GM20000 (cell line): ENCODE data around the gene PLA2G12B.

ENCODE experiments used
- DNase-seq: peaks from one replicate; pipeline ENCODE4 v3.0.0; 2012; ENCODE audit warnings: low spot score
- CTCF ChIP-seq: IDR thresholded peaks from 2 replicates; pipeline ENCODE4 v1.5.1; 2012; ENCODE audit warnings: mild to moderate bottlenecking, control low read depth; ENCODE audit errors: extremely low read depth, missing control alignments

PLA2G12B gene

DNA sequence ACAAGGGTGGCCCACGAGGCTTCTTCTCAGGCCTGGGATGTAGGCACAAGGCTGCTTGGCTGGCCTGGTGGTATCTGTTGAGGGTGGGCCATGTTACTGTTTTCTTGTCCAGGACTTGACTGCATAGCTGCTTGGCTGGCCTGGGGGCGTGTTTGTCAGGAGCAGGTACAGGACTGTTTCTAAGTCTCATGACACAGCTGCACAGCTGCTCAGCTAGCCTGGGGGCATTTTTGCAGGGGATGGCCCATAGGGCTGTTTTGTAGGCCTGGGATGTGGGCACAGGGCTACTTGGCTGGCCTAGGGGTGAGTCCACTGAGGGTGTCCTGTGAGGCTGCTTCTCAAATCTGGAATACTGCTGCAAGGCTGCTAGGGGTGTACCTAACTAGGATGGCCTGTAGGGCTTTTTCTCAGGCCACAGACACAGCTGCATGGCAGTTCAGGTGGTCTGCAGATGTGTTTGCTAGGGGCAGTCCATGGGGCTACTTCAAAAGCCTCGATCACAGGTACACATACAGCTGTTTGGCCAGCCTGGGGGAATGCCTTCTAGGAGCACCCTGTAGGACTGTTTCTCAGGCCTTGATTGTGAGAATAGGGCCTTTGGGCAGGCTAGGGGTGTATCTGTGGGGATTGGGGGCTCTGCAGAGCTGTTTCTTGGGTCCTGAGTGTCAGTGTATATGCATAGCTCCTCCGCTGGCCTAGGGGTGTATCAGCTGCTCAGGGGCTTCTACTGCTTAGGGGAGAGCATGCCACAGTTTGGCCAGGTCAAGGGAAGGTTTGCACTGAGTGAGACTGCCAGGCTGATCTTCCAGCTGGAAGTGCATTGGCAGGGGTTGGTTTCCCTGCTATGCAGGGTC is 26.6 kb upstream of the PLA2G12B start:
- no peak for TF ChIP-seq CTCF
- DNase-seq, result no peak

DNA sequence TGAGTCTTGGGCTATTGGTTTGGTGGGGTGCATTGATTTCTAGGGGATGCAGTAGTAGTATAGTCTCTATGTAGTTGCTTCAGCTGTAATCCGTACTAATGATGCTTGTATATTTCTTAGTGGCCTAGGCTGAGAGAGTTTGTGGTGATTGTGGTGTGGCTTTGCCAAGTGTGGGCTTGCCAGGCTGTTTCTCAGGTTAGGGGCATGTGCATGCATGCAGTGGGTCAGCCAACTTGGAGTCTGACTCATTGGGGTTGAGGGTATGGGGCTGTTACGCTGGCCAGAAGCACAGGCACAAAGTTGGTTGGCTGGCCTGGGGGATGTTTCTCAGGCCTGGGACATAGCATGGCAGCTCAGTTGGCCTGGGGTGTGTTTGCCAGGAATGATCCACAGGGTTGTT is 25.7 kb upstream of the PLA2G12B start:
- DNase-seq, result no peak
- TF ChIP-seq CTCF, result no peak

GRCh38 chr10:72979709-72980108 is 25.1 kb upstream of the PLA2G12B start:
- no peak for TF ChIP-seq CTCF
- DNase-seq, result no peak

DNA sequence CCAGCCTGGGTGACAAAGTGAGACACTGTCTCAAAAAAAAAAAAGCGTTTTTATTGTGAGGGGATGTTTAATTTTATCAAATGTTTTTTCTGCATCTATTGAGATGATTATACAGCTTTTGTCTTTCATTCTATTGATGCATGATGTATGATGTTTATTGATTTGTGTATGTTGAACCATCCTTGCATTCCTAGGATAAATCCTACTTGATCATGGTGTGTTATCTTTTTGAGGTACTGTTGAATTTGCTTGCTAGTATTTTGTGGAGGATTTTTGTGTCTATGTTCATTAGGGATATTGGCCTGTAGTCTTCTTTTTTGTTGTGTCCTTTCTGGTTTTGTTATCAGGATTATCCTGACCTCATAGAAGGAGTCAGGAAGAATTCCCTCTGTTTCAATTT is 22.3 kb upstream of the PLA2G12B start:
- no peak for DNase-seq
- TF ChIP-seq CTCF, result no peak

GRCh38 chr10:72956001-72956400 is 1.4 kb upstream of the PLA2G12B start:
- DNase-seq, result no peak
- TF ChIP-seq CTCF, result no peak

DNA sequence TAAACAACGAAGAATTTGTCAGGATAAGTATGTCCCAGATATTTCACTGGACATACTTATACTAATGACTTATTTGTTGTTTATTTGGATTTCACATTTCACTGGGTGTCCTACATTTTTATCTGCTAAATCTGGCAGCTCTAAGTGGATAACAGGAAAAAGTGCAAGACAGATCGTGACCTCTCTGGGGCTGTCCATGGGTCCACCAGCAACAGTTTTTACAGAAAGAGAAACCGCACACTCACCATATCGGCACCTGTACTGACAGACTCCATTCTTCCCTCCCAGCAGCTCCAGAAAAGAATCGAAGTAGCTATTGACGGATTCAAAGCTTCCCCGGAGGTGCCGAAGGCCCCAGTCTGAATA is 393 bp downstream of the PLA2G12B start:
- no peak for DNase-seq
- TF ChIP-seq CTCF, result no peak

DNA sequence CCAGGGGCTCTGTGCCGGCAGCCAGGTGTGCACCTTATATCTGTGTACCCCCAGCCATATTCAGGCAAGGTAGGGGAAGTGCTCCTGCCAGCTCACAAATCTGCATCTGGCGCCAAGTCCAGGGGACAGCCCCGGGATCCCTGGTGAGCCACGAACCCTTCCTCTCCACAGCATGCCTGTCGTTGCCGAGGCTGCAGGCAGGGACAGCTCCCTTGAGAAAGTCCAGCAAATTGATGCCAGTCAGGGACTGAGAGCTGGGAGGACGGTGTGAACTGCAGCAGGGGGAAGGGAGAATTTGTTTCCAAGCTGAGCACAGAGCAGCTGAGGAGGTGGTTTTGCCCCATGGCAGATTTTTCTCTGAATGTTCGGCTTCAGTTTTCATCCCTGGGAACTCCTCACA is 919 bp downstream of the PLA2G12B start:
- TF ChIP-seq CTCF, result no peak
- no peak for DNase-seq
